HepG2 (cell line): ENCODE results near the gene SRF.

ENCODE experiments used
- CTCF ChIP-seq: sonication (generic); formaldehyde crosslinking; IDR thresholded peaks from 2 replicates; pipeline ENCODE4 v1.5.0; 2020; ENCODE audit warnings: mild to moderate bottlenecking, missing genetic modification reagents, moderate library complexity
- FOXJ3 ChIP-seq: sonication (generic); formaldehyde crosslinking; IDR thresholded peaks from 2 replicates; pipeline ENCODE4 v1.4.0; 2020; ENCODE audit warnings: missing genetic modification reagents, mild to moderate bottlenecking, borderline replicate concordance
- PHF8 ChIP-seq: sonication (generic); formaldehyde crosslinking; IDR thresholded peaks from 2 replicates; pipeline ENCODE4 v1.5.0; 2020; ENCODE audit warnings: missing genetic modification reagents
- POLR2A ChIP-seq, 2 experiments: IDR thresholded peaks; 2 replicates each; pipeline ENCODE4 v1.6.1; 2011; ENCODE audit warnings: low read depth in 2 of 2, low read length in 2 of 2, mild to moderate bottlenecking in 1 of 2, moderate library complexity in 1 of 2; ENCODE audit not compliant: insufficient read depth in 1 of 2

GRCh38 chr6:43220439-43220951 lies 49.4 kb downstream of the SRF start:
- TF ChIP-seq PHF8 (no peak), CTCF (no peak), POLR2A (IDR thresholded peaks at IDR 0.05; ENCODE audit: insufficient read depth in 1 of 2, low read depth in 2 of 2, low read length in 2 of 2) (no peak), FOXJ3 (no peak)
